Measurements from ENCODE around the gene C6orf136.
A peak's percentile ranks its signal among the peaks of the same experiment; 100 is the strongest.
"Not testable (repeated sequence)": the region's sequence is repeated elsewhere in the genome, so short reads cannot be mapped to it uniquely, and the experiment has no call there.

C6orf136 gene

GRCh38 chr6:30657922-30658321 lies 11.0 kb downstream of the C6orf136 start:
- DNase-seq (ENCODE audit: low read depth), result not testable (repeated sequence)

GRCh38 chr6:30664994-30665767 lies 18.2 kb downstream of the C6orf136 start:
- no peak for DNase-seq (ENCODE audit: low read depth)

- not testable (repeated sequence) for DNase-seq (ENCODE audit: low read depth)
Observed at GRCh38 chr6:30666300-30666699, 19.4 kb downstream of the C6orf136 start.

- DNase-seq (ENCODE audit: low read depth), result no peak
Observed at GRCh38 chr6:30670760-30671527, 24.0 kb downstream of the C6orf136 start.

- DNase-seq (ENCODE audit: low read depth), result peak; percentile 92
Observed at GRCh38 chr6:30672445-30673253, 25.7 kb downstream of the C6orf136 start, which contains the start of gene DHX16. TSS of gene DHX16 (minus strand) at chr6:30673006. CDS start at chr6:30672841, 165 bp downstream.

GRCh38 chr6:30676660-30677285 lies 29.8 kb downstream of the C6orf136 start:
- no peak for DNase-seq (ENCODE audit: low read depth)

- no peak for DNase-seq (ENCODE audit: low read depth)
Observed at GRCh38 chr6:30678964-30679726, 32.2 kb downstream of the C6orf136 start.

- DNase-seq (ENCODE audit: low read depth), result no peak
Observed at GRCh38 chr6:30679765-30680535, 33.0 kb downstream of the C6orf136 start.

GRCh38 chr6:30681766-30682142 lies 34.8 kb downstream of the C6orf136 start:
- DNase-seq (ENCODE audit: low read depth), result no peak

GRCh38 chr6:30682143-30683117 lies 35.5 kb downstream of the C6orf136 start:
- peak; percentile 80 for DNase-seq (ENCODE audit: low read depth)

- DNase-seq (ENCODE audit: low read depth), result no peak
Observed at GRCh38 chr6:30683183-30683979, 36.4 kb downstream of the C6orf136 start.

- DNase-seq (ENCODE audit: low read depth), result no peak
Observed at GRCh38 chr6:30683980-30684338, 37.0 kb downstream of the C6orf136 start.

GRCh38 chr6:30684386-30685156 lies 37.6 kb downstream of the C6orf136 start:
- DNase-seq (ENCODE audit: low read depth), result no peak

- DNase-seq (ENCODE audit: low read depth), result no peak
Observed at GRCh38 chr6:30685157-30686008, 38.5 kb downstream of the C6orf136 start.

GRCh38 chr6:30686009-30686907 lies 39.3 kb downstream of the C6orf136 start, which contains the start of gene PPP1R18:
TSS of gene PPP1R18 (minus strand) at chr6:30686645. CDS start at chr6:30686018, 627 bp downstream.
- DNase-seq (ENCODE audit: low read depth), result no peak

All from non-pigmented ciliary epithelial cell (primary cell).